Esophagus squamous epithelium (tissue), 5 donors: ENCODE measurements around the gene GRIK4. TPM values are rescaled to one million over a fixed set of nuclear protein-coding genes. Genes with fewer than 3 reads are reported as not detected.
A peak's percentile ranks its signal among the peaks of the same experiment; 100 is the strongest.

Experiments
- DNase-seq: peaks from one replicate; lab custom pipeline; 2025; lab: John Stamatoyannopoulos, UW
- H3K27ac ChIP-seq, 4 donors: fragments of 200-600 bp; sonication (generic); one replicate each; pipeline ENCODE4 v1.5.1; 2016 to 2019; ENCODE audit warnings: mild to moderate bottlenecking in 1 of 4
- H3K27me3 ChIP-seq, 4 donors: fragments of 200-600 bp; sonication (generic); 1 replicate in 3 of 4; 2 replicates in 1 of 4; pipeline versions ENCODE4 v1.5.1 to v1.6.0; 2017 to 2021; ENCODE audit warnings: antibody characterized with exemption in 1 of 4
- H3K36me3 ChIP-seq, 3 donors: fragments of 200-600 bp; sonication (generic); one replicate each; pipeline ENCODE4 v1.5.1; 2016 to 2019
- H3K4me1 ChIP-seq, 3 donors: fragments of 200-600 bp; sonication (generic); one replicate each; pipeline ENCODE4 v1.5.1; 2017 to 2019
- H3K4me3 ChIP-seq, 4 donors: fragments of 200-600 bp; sonication (generic); 1 replicate in 3 of 4; 2 replicates in 1 of 4; pipeline ENCODE4 v1.5.1; 2016 to 2019; ENCODE audit warnings: mild to moderate bottlenecking in 2 of 4, moderate library complexity in 1 of 4
- H3K9me3 ChIP-seq, 3 donors: fragments of 200-600 bp; sonication (generic); one replicate each; pipeline ENCODE4 v1.5.1; 2016 to 2019
- POLR2A ChIP-seq, 4 donors: fragments of 450-650 bp; IDR thresholded peaks; one replicate each; pipeline ENCODE4 v1.6.1; 2017; ENCODE audit warnings: antibody characterized with exemption in 4 of 4, mild to moderate bottlenecking in 4 of 4, moderate library complexity in 3 of 4
- WGBS, 2 donors: methylation state at CpG; one replicate each; pipeline ENCODE4 v1.1.5; 2018; 5-methylcytosine and 5-hydroxymethylcytosine counted together
- intact Hi-C: fragments of 100-400 bp; cut with DNase I; formaldehyde crosslinking; loops from one replicate; pipeline ENCODE4 v1.15.0; 2022
- total RNA-seq, 4 donors: library from RNA; depleted of rRNA; stranded (reverse); fragments of >200 nt; gene quantifications; one replicate each; pipeline ENCODE4 v1.1.0, GENCODE V29; 2016
- TF ChIP-seq, protein P1 (sequence below), 6 experiments: fragments of 450-650 bp in 4 of 6; fragments of 200-600 bp in 2 of 6; sonication (generic) in 2 of 6; IDR thresholded peaks; one replicate each; pipeline ENCODE4 v1.5.1; 2016 to 2019; ENCODE audit warnings: antibody characterized with exemption in 6 of 6, mild to moderate bottlenecking in 4 of 6, moderate library complexity in 4 of 6
- donor health status: DM: yes; HTN: yes; CAD: no.

The GRIK4 gene
- total RNA-seq, 4 donors from 2014 or later = 0.15 to 0.19 TPM; not detected in 2

DNA sequence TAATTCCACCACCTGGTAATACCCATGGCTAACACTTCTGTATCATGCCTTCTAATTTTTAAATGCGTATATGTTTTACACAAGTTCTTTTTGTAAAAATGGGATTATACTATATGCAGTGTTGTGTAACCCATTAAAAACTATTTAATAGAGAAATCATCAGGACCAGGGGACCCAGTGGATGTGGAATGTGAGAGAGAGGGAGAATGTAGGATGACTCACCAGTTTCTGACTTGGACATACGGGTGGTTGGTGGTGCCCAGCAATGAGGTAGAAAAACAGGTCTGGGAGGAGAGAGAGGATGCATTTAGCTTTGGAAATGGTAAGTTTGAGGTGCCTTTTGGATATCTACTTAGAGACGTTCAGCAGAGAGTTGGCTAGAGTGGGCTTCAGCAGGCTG lies 400.4 kb downstream of the GRIK4 start:
- peaks cover 0 to 45% (median 4%) of the 10 kb centered on the region in 3 donors for H3K4me1 ChIP-seq
- H3K27ac ChIP-seq = peak overlapping the region in 1 of 4 donors; percentile 41
- H3K9me3 ChIP-seq = no peaks in the 10 kb centered on the region
- WGBS, 2 donors = 62 to 70% methylated on average over 3 of the region's 3 CpGs
- TF ChIP-seq POLR2A (IDR thresholded peaks at IDR 0.05) = no peak
- TF ChIP-seq, protein P1, sequence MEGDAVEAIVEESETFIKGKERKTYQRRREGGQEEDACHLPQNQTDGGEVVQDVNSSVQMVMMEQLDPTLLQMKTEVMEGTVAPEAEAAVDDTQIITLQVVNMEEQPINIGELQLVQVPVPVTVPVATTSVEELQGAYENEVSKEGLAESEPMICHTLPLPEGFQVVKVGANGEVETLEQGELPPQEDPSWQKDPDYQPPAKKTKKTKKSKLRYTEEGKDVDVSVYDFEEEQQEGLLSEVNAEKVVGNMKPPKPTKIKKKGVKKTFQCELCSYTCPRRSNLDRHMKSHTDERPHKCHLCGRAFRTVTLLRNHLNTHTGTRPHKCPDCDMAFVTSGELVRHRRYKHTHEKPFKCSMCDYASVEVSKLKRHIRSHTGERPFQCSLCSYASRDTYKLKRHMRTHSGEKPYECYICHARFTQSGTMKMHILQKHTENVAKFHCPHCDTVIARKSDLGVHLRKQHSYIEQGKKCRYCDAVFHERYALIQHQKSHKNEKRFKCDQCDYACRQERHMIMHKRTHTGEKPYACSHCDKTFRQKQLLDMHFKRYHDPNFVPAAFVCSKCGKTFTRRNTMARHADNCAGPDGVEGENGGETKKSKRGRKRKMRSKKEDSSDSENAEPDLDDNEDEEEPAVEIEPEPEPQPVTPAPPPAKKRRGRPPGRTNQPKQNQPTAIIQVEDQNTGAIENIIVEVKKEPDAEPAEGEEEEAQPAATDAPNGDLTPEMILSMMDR (IDR thresholded peaks at IDR 0.05) = no peak
- peaks cover 0 to 19% (median 0%) of the 10 kb centered on the region in 4 donors for H3K27me3 ChIP-seq
- no peak for DNase-seq
- no peaks in the 10 kb centered on the region for H3K36me3 ChIP-seq
- intact Hi-C loops = no loop called here
- no peak overlapping the region for H3K4me3 ChIP-seq

DNA sequence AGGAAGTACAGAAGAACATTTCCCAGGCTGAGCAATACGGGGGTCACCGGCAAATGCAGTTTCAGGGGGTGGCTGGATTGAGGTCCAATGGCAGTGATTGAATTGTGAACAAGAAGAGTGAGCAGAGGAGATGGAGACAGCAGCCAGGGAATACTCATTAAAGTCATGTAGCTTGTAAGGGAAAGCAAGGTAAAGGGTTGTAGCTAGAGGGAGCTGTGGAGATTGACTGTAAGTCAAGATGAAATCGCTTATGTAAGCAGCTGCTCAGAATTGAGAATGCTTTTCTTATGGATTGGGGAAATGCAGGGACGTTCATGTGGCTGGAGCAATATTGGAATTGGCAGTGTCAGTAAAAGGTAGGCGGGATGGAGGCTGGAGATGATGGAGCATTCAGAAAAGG lies 401.0 kb downstream of the GRIK4 start:
- peak overlapping the region in 1 of 4 donors; percentile 41 for H3K27ac ChIP-seq
- no peaks in the 10 kb centered on the region for H3K36me3 ChIP-seq
- no peak for TF ChIP-seq POLR2A (IDR thresholded peaks at IDR 0.05)
- TF ChIP-seq, protein P1 (IDR thresholded peaks at IDR 0.05) = peak in 1 of 6 experiments; percentile 38
- H3K4me1 ChIP-seq = peaks cover 0 to 49% (median 4%) of the 10 kb centered on the region in 3 donors
- peaks cover 0 to 19% (median 0%) of the 10 kb centered on the region in 4 donors for H3K27me3 ChIP-seq
- 53% methylated on average over 5 of the region's 5 CpGs for WGBS, 2 donors
- no peak for DNase-seq
- intact Hi-C loops = no loop called here
- H3K9me3 ChIP-seq = no peaks in the 10 kb centered on the region
- no peak overlapping the region for H3K4me3 ChIP-seq

DNA sequence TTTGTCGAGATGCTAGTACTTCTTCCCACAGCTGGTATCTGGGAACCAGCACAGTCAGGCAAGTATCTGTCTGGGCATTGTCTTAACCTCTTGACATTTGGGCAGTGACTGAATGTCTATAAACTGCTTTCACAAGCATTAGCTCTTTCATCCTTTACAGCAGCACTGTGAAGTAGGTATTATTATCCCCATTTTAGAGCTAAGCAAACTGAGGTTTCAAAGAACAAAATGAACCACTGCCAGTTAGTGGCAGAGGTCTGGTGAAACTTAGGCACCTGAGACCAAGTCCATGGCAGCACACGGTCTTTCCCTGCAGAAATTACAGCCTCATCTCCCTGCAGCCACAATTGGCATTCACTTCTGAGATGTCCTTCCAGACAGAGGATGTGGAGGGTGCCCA lies 401.4 kb downstream of the GRIK4 start:
- Histone ChIP-seq H3K27me3 (peaks cover 0 to 19% (median 0%) of the 10 kb centered on the region in 4 donors), H3K9me3 (no peaks in the 10 kb centered on the region), H3K27ac (no peak overlapping the region), H3K4me3 (no peak overlapping the region), H3K36me3 (no peaks in the 10 kb centered on the region), H3K4me1 (peaks cover 2 to 49% (median 4%) of the 10 kb centered on the region in 3 donors)
- WGBS, 2 donors = 72 to 87% methylated on average over 1 to 2 of the region's 2 CpGs
- TF ChIP-seq POLR2A (IDR thresholded peaks at IDR 0.05) = no peak
- intact Hi-C loops = no loop called here
- DNase-seq = no peak

DNA sequence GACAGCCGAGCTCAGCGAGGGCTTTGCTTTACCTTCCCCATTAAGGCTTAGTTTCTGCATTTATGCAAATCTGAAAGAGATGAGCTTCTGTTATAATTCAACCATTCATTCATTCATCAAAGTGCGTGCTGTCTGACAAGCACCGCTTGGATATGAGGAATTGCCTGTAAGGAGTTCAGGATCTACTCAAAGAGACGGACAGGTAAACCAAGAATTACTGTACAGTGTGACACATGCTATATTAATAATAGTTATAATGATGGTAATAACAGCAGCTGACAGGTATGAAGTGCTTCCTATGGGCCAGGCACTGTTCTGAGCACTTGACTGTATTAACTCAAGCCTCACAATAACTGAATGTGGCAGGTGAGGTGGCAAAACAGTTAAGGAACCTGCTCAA lies 402.5 kb downstream of the GRIK4 start:
- Histone ChIP-seq H3K4me3 (no peak overlapping the region), H3K27me3 (peaks cover 0 to 19% (median 0%) of the 10 kb centered on the region in 4 donors), H3K27ac (no peak overlapping the region), H3K36me3 (no peaks in the 10 kb centered on the region), H3K9me3 (no peaks in the 10 kb centered on the region), H3K4me1 (peaks cover 0 to 49% (median 5%) of the 10 kb centered on the region in 3 donors)
- WGBS, 2 donors = 69 to 93% methylated on average over 5 of the region's 5 CpGs
- DNase-seq = no peak
- intact Hi-C loops = no loop called here
- TF ChIP-seq, protein P1 (IDR thresholded peaks at IDR 0.05) = no peak
- no peak for TF ChIP-seq POLR2A (IDR thresholded peaks at IDR 0.05)

DNA sequence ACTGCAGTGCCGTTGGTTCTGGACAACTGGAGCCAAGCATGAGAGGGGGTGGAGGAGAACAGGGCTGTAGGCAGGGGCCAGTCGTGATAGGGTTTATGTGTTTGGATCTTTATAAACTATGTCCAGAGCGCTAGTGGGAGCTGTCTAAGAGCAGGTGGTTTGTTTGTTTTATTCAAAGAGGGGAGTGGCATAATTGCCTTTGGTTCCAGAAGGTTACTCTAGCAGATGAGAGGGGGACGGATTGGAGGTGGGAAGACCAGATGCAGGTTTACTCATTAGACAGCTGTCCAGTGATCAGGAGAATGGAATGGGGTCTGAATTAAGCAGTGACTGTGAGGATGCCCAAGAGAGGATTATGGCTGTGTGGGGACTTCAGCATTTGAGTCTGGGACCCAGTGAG lies 403.1 kb downstream of the GRIK4 start:
- WGBS, 2 donors = 70 to 85% methylated on average over 4 of the region's 4 CpGs
- intact Hi-C loops = no loop called here

More for the DNA sequence above, 403.1 kb downstream of the GRIK4 start:
- Histone ChIP-seq H3K4me3 (no peak overlapping the region), H3K27ac (no peak overlapping the region), H3K4me1 (peaks cover 0 to 45% (median 5%) of the 10 kb centered on the region in 3 donors), H3K36me3 (no peaks in the 10 kb centered on the region), H3K27me3 (peaks cover 0 to 19% (median 0%) of the 10 kb centered on the region in 4 donors), H3K9me3 (no peaks in the 10 kb centered on the region)
- no peak for DNase-seq
- TF ChIP-seq POLR2A (IDR thresholded peaks at IDR 0.05) = no peak
- TF ChIP-seq, protein P1 (IDR thresholded peaks at IDR 0.05) = no peak
